HG03064 (cell line): Measurements from ENCODE around the gene SLC13A3.

Experiments used
- ATAC-seq: cut with Tn5 transposase; IDR thresholded peaks from one replicate; pipeline ENCODE4 v1.9.1; 2021; ENCODE audit warnings: low read depth; ENCODE audit not compliant: unreplicated experiment

Gene SLC13A3

GRCh38 chr20:46583411-46584214 lies 67.6 kb downstream of the SLC13A3 start:
- ATAC-seq: no peak

DNA sequence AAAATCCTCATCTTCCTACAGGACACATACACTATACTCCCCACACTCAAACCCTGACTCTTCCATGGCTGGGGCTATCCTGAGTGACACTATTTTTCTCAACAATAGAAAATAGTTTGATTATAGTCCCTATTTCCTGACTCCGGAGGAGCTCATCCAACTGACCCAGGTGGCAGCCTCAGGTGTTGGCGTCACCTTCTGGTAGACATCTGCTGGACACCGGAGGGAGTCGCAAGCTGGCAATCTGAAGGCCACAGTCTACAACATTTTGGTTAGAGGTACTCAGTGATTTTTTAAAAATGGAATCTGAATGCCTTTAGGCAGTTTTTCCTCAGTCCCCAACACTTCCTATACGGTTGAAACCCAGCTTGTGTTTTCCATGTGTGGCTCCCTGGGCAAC lies 68.6 kb downstream of the SLC13A3 start:
- ATAC-seq: no peak

DNA sequence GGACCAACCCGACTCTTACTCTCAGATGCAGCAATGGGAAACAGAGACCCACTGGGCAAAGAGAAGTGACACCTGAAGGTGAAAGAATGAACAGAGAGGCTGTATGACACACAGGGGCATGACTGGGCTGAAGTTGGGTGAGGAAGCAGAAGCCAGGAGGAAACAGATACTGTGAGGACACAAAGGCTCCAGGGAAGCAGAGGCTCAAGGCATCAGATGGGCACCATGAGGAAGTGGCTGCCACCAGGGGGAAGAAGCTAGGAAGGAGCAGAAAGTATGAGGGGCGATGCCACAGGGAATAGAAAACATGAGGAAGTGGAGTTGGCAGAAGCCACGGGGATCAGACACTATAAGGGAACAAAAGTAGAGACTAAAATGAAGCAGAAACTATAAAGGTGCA lies 69.9 kb downstream of the SLC13A3 start:
- ATAC-seq: no peak

- no peak for ATAC-seq
Observed at GRCh38 chr20:46580613-46581205, 70.5 kb downstream of the SLC13A3 start.

GRCh38 chr20:46578745-46579144 lies 72.5 kb downstream of the SLC13A3 start:
- no peak for ATAC-seq

DNA sequence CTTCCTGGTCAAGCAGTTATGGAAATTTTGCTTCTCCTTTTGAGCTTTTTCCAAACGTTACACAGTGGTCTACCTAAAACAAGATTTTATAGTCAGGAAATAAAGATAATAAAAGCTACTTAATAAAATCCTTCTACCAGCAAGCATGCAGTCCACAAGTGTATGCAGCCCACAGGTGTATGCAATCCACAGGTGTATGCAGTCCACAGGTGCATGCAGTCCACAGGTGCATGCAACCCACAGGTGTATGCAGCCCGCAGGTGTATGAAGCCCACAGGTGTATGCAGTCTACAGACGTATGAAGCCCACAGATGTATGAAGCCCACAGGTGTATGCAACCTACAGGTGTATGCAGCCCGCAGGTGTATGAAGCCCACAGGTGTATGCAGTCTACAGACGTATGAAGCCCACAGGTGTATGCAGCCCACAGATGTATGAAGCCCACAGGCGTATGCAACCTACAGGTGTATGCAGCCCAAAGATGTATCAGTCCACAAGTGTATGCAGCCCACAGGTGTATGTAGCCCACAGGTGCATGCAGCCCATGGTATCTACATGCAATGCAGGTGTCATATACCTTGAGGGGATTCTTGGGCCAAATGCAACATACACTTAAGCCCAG lies 74.4 kb downstream of the SLC13A3 start:
- no peak for ATAC-seq

DNA sequence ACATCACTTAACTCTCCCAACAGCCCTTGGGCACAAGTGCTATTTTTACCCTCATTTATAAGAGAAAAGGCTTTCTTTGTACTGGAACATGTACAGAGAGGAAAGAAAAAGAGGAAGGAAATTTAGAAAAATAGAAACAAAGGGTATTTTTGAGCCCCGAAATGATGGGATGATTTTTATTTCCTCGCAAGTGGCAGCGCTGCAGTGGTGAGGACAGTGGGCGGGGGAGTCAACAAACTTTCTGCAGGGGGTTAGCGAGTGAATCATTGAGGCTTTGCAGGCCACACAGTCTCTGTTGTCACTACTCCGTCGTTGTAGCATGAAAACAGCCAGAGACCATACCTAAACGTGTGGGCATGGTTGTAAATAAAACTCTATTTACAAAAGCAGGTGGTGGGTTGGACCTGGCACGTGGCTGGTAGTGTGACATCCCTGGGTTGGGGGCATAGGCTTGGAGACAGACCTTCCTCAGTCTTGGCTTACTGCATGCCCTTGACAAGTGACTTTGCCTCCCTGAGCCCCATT lies 75.3 kb downstream of the SLC13A3 start:
- ATAC-seq: no peak

DNA sequence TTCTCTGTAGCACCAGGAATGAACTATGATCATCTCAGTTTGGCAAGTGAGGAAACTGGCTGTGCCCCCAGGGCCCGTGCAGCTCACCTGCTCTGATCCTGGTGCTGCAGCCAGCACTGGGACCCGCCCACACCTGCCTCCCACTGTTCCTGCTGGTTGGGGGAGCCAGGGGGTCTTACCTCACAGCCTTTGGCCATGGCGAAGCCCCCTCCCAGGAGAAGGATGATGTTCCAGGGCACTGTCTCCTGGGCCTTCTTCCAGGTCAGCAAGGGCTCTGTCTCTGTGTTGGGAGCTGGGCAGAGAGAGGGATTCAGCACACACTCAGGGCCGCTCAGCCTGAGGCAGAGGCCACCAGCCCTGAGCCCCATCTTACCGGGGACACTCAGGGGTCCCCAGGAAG lies 75.9 kb downstream of the SLC13A3 start:
- ATAC-seq: no peak

- ATAC-seq: no peak
Observed at GRCh38 chr20:46573788-46574584, 77.3 kb downstream of the SLC13A3 start.

DNA sequence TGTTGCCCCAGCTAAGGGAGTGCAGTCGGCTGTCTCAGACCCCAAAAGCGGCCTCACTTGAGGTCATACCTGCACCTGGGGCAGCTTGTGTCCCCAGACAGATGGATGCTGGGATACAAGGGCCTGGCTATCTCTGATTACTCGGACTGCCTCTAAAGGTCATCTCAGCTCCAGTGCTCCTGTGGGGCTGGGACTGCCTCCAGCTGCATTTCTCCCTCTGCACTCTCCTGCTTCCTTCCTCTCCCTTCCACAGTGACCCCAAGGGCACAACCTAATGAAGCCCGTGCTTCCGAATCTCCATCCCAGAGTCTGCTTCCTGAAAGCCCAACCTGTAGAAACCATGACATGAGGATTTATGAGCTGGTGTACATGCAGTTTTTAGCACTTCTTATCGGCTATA lies 78.0 kb downstream of the SLC13A3 start:
- no peak for ATAC-seq

- ATAC-seq: no peak
Observed at GRCh38 chr20:46572790-46573189, 78.5 kb downstream of the SLC13A3 start.

GRCh38 chr20:46572153-46572552 lies 79.1 kb downstream of the SLC13A3 start:
- no peak for ATAC-seq

DNA sequence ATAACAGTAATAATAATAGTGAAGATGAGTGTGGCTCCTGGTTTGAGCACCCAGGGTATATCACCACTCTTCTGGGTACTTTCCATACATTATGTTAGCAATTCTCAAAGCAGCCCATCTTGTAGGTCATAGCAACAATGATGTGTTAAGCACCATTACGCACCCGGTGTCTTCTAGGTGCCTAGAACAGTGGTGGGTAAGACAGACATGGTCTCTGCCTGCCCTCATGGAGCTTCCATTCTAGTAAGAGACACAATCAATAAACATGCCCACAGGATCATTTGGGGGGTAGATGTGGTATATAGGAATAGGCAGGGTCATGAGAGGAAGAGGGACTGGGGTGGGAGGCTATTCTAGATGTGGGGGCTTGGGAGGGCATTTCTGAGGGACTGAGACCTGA lies 79.8 kb downstream of the SLC13A3 start:
- ATAC-seq: no peak

DNA sequence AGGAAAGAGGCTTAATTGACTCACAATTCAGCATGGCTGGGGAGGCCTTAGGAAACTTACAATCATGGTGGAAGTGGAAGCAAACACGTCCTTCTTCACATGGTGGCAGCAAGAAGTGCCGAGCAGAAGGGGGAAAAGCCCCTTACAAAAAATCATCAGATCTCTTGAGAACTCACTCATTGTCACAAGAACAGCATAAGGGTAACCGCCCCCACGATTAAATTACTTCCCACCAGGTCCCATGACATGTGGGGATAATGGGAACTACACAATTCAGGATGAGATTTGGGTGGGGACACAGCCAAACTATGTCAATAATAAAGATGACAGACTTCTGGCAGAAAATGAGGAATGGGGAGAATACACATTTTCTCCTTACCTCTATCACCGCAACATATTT lies 80.3 kb downstream of the SLC13A3 start:
- ATAC-seq: no peak

DNA sequence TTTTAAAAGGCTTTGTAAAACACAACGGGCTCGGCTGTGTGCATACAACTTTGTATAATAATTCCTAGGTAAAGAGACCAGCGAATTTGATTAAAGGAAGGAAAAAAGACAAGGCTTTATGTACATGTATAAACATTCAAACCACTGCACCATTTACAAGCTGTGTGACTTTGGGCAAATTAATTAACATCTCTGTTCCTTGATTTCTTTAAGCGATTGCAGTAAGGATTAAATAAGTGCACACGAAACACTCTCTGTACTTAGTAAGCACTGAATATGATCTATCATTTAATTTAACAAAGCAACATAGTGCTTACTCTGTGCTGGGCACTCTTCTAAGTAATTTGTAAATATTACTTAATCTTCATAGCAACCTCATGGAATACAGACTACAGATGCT lies 81.3 kb downstream of the SLC13A3 start:
- no peak for ATAC-seq

DNA sequence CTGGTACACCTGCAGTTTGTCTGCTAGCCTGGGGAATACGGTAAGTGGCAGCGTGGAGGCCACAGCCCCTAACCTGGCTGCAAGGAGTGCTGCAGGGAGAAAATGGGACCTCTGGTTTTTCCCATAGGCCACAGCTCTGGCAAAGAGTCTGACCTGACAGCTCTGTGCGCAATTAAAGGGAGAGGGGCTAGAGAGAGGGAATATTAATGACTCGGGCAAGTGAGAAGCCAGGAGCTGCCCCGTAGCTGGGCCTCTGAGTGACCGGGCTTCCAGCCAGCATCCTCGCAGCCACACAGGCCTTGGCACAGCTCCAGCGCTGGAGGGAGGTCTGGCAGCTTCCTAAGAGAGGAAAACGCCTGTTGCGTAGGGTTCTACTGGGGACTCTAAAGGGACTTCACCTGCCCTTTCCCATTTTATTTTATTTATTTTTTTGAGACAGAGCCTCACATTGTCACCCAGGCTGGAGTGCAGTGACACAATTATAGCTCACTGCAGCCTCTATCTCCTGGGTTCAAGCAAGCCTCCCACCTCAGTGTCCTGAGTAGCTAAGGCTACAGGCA lies 82.6 kb downstream of the SLC13A3 start:
- ATAC-seq: no peak

DNA sequence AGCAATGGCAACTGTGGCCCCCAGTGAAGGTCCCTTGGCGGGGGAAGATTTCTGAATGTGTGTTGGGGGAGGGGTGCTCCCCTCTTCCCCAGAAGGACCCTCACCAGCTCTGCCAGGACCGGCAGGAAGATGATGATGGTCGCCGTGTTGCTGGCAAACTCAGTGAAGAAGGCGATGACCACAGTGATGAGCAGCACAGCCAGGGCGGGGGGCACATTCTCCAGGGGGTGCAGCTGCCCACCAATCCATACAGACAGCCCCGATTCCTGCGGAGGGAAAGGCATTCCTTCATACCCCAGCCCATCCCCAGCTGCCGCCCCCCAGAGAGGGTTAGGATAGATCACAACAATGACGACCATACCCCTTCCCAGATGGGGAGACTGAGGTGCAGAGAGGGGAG lies 85.1 kb downstream of the SLC13A3 start:
- no peak for ATAC-seq

DNA sequence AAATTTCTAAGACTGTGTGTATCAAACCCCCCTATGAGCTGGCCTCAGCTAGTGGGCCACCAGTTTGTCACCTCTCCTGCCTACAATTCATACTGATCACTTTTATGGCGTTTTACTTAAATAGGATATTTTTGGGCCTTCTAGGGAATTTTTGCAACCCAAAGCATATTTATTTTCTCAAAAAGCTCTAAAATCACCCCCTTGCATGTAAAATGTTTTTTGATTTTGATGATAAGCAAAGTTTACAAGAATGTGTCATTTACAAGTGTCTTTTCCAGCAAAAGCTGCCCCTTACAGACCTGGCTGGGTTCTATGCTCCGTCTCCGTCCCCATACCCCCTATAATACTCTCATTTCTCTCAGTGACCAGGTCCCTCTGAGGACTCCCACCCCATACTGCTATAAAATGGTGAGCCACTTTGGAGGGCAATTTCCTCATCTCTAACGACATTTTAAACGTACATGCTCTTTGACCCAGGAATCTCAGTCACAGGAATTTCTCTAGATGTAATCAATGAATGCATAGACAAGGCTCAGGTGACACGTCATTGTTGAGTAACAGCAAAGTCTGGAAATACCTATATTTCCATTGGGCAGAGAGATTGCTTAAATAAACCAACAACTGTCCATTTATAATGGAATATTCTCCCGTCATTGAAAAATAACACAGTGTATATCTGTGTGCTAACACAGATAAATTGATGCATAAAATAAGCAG lies 86.9 kb downstream of the SLC13A3 start:
- ATAC-seq: no peak

GRCh38 chr20:46563860-46564221 lies 87.4 kb downstream of the SLC13A3 start:
- no peak for ATAC-seq
